Large intestine (tissue), 12 donors: Measurements from ENCODE around the gene ASIP. TPM values are rescaled to one million over a fixed set of nuclear protein-coding genes. Genes with fewer than 3 reads are reported as not detected.
"Not testable (repeated sequence)": the region's sequence is repeated elsewhere in the genome, so short reads cannot be mapped to it uniquely, and the experiment has no call there.

Source experiments
- DNase-seq, 2 donors: peaks; one replicate each; pipeline versions ENCODE4 v3.0.0 to v3.0.0-alpha.2; 2013
- H3K27ac ChIP-seq: one replicate; pipeline ENCODE4 v1.5.1; 2013; ENCODE audit warnings: low read length
- H3K27me3 ChIP-seq: 2 replicates; pipeline ENCODE4 v1.6.1; 2013; ENCODE audit warnings: low read length; ENCODE audit not compliant: control insufficient read depth, insufficient read depth
- H3K36me3 ChIP-seq: 2 replicates; pipeline ENCODE4 v1.6.1; 2013; ENCODE audit warnings: low read length; ENCODE audit not compliant: control insufficient read depth, insufficient read depth
- H3K4me1 ChIP-seq: one replicate; pipeline ENCODE4 v1.6.1; 2013; ENCODE audit warnings: low read length; ENCODE audit not compliant: control insufficient read depth, insufficient read depth
- H3K4me3 ChIP-seq: one replicate; pipeline ENCODE4 v1.5.1; 2013; ENCODE audit warnings: low read length
- H3K9me3 ChIP-seq: one replicate; pipeline ENCODE4 v1.6.1; 2013; ENCODE audit warnings: mild to moderate bottlenecking, low read depth, low read length, moderate library complexity; ENCODE audit not compliant: control insufficient read depth
- WGBS: methylation state at CpG from one replicate; pipeline ENCODE4 v1.1.5; 2013; ENCODE audit warnings: low lambda C conversion rate; ENCODE audit not compliant: insufficient coverage; 5-methylcytosine and 5-hydroxymethylcytosine counted together
- long read RNA-seq, 11 donors: transcript quantifications; one replicate each; lab custom pipeline, GENCODE V29; 2026
- polyA plus RNA-seq: library from polyadenylated mRNA; unstranded; fragments of 120-200 nt; gene quantifications from one replicate; pipeline ENCODE4 v1.2.1, GENCODE V29; 2013

The ASIP gene, protein sequence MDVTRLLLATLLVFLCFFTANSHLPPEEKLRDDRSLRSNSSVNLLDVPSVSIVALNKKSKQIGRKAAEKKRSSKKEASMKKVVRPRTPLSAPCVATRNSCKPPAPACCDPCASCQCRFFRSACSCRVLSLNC
- 0.27 TPM for polyA plus RNA-seq
- long read RNA-seq, donor 1, result 0 reads
- long read RNA-seq, donor 2, partial matches to known transcripts, result 127 of 135 reads
- long read RNA-seq, donor 2, other reads (novel, unspliced or antisense), result 8 of 135 reads
- long read RNA-seq, donor 3, result 0 reads
- long read RNA-seq, donor 4, result 0 reads
- long read RNA-seq, donor 5, result 0 reads
- long read RNA-seq, donor 6, partial matches to known transcripts, result 27 of 92 reads
- long read RNA-seq, donor 6, other reads (novel, unspliced or antisense), result 65 of 92 reads
- long read RNA-seq, donor 7, result 0 reads
- long read RNA-seq, donor 8, result 0 reads
- long read RNA-seq, donor 9, partial matches to known transcripts, result 107 of 116 reads
- long read RNA-seq, donor 9, other reads (novel, unspliced or antisense), result 9 of 116 reads
- long read RNA-seq, donor 10, result 0 reads
- long read RNA-seq, donor 11, partial matches to known transcripts, result 61 of 61 reads
- long read RNA-seq, donor 11, other reads (novel, unspliced or antisense), result 0 of 61 reads

DNA sequence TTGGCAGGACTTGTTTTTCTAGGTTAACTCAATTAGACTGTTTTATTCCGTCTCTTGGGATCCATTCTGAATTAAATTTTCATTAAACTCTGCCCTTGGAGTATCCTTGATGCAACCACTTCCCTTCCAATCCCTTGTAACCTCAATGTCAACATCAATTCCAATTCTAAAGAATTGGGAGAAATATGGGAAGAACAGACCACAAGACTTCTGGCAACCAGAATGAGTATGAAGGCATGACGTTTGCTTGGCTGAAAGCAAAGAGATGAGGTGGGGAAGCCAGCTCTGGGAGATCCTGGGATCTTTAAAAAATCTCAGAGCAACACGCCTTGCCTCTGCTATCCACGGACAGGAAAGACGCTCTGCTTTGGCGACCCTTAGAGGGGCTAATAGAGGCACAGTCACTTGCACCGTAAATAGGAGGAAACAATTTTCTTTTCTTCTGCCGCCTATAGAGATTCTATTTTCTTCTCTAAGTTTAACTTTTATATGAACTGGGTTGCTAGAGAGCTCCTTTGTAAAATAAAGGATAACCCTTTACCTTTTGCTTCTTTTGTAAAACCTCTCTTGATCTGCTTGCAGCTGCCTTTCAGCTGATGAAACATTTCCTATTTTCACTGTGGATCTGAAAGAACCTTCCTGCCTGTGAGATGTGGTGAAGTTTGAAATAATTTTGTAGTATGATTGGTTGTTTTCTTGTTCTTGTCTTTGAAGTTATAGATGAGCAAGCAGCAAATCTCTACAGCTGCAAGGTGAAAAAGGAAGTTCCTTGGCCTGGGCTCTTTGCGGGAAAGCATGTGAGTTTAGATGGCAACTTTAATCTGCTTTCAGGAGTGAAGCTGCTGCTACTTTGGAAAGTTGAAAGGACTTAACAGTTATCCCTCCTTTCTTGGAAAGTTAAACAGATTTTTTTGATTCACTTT lies at the start of gene ASIP:
Gene ASIP, plus strand, starts transcription at position 731 of the 923 bp plus-strand sequence. CDS start 18,952 bp downstream, outside the sequence.
- Histone ChIP-seq H3K4me3 (no peak within 1 kb of the TSS), H3K27me3 (no peaks in the 10 kb centered on the region), H3K36me3 (no peaks in the 10 kb centered on the region), H3K27ac (no peak within 1 kb of the TSS), H3K9me3 (peaks cover 7% of the 10 kb centered on the region), H3K4me1 (no peaks in the 10 kb centered on the region)
- DNase-seq, result no peak
- WGBS, result 83% methylated on average over 1 of the region's 9 CpGs

DNA sequence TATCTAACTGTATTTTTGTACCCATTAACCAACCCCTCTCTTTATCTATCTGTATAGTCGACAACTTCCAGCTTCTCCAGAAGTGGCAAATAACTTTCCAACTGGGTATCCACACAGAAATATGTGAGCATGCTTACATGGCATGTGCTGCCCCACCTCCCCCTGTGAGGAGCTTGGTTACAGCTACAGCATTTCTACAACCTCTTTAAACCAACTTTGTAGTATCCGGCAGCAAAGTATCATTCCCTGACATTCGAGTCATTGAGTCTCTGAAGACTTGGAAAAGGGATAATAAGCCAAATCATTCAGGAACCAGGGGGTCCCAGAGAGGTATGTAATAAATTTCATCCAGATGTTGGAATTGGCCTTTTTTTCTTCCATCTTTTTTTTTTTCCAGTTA lies 48.2 kb upstream of the ASIP start:
- 80% methylated on average over 1 of the region's 3 CpGs for WGBS
- H3K36me3 ChIP-seq, result no peaks in the 10 kb centered on the region
- H3K27ac ChIP-seq, result no peak overlapping the region
- no peaks in the 10 kb centered on the region for H3K4me1 ChIP-seq
- DNase-seq, result no peak
- H3K4me3 ChIP-seq, result no peak overlapping the region
- H3K27me3 ChIP-seq, result no peaks in the 10 kb centered on the region
- H3K9me3 ChIP-seq, result no peaks in the 10 kb centered on the region

DNA sequence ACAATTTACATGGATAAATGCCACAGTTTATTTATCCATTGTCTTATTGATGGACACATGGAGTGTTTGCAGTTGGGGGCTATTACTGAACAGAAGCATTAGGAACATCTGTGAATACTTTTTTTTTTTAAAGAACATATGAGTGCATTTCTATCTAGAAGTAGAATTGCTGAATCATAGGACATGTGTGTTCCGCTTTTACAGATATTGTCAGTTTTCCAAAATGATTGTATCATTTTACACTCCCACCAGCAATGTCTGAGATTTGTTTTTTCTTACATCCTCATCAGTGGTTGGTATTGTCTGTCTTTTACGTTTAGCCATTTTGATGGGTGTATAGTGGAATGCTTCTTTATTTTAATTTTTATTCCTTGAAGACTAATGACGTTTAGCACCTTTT lies 42.0 kb upstream of the ASIP start:
- no peak for DNase-seq
- Histone ChIP-seq H3K9me3 (no peaks in the 10 kb centered on the region), H3K27me3 (no peaks in the 10 kb centered on the region), H3K4me1 (no peaks in the 10 kb centered on the region), H3K36me3 (no peaks in the 10 kb centered on the region), H3K4me3 (no peak overlapping the region), H3K27ac (no peak overlapping the region)
- 87% methylated on average over 3 of the region's 3 CpGs for WGBS

DNA sequence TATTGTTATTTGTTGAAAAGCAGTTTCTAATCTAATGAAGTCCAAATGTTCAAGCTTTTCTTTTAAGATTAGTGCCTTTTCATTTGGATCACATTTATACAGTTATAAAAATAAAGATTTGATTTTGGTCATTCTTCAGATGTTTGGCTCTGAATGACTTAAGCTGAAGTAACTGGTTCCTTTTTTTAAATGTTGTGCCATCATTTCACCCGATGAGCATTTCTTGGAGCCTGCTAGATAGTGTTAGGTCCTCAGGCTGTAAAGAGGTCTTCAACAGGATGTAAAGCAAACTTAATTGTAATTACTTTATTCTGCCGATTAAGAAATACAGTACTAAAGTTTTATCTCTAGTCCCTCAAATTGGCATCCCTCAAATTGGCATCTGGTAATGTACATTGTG lies 41.2 kb upstream of the ASIP start:
- H3K36me3 ChIP-seq, result no peaks in the 10 kb centered on the region
- no peaks in the 10 kb centered on the region for H3K27me3 ChIP-seq
- no CpG with 5 or more reads among the region's 2 CpGs for WGBS
- H3K27ac ChIP-seq, result no peak overlapping the region
- H3K9me3 ChIP-seq, result no peaks in the 10 kb centered on the region
- H3K4me3 ChIP-seq, result no peak overlapping the region
- H3K4me1 ChIP-seq, result no peaks in the 10 kb centered on the region
- DNase-seq, result no peak

DNA sequence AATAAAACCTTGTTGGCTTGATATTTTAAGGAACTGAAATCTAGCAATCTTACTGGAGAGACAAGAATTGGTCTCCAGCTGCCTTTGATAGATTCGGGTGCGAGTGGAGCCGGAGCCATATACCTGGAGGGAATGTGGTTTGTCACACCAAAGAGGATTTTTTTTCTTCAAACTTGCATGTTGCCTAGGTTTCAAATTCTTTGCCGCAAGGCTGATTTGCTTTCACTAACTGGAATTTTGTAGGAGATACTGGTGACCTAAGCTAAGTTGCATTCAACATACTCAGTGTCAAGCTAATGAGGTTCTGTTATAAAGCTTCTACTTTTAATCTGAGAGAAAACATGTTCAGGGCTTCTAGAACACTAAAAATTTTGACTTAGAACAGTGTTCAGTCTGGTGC lies 39.7 kb upstream of the ASIP start:
- Histone ChIP-seq H3K27me3 (no peaks in the 10 kb centered on the region), H3K36me3 (no peaks in the 10 kb centered on the region), H3K4me1 (no peaks in the 10 kb centered on the region), H3K4me3 (no peak overlapping the region), H3K27ac (no peak overlapping the region), H3K9me3 (no peaks in the 10 kb centered on the region)
- DNase-seq, result no peak
- WGBS, result no CpG with 5 or more reads among the region's 4 CpGs

DNA sequence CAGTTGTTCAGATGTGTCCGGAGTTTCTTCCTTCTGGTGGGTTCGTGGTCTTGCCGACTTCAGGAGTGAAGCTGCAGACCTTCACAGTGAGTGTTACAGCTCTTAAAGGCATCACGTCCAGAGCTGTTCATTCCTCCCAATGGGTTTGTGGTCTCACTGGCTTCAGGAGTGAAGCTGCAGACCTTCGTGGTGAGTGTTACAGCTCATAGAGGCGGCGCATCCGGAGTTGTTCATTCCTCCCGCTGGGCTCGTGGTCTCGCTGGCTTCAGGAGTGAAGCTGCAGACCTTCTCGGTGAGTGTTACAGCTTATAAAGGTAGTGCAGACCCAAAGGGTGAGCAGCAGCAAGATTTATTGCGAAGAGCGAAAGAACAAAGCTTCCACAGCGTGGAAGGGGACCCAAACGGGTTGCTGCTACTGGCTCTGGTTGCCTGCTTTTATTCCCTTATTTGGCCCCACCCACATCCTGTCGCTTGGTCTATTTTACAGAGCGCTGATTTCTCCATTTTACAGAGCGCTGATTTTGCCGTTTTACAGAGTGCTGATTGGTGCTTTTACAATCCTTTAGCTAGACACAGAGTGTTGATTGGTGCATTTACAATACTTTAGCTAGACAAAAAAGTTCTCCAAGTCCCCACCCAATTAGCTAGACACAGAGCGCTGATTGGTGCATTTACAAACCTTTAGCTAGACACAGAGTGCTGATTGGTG lies 35.9 kb upstream of the ASIP start:
- H3K27ac ChIP-seq, H3K27me3 ChIP-seq, DNase-seq, H3K9me3 ChIP-seq, H3K36me3 ChIP-seq, H3K4me1 ChIP-seq, H3K4me3 ChIP-seq: not testable (repeated sequence)
- 100% methylated on average over 4 of the region's 21 CpGs for WGBS

DNA sequence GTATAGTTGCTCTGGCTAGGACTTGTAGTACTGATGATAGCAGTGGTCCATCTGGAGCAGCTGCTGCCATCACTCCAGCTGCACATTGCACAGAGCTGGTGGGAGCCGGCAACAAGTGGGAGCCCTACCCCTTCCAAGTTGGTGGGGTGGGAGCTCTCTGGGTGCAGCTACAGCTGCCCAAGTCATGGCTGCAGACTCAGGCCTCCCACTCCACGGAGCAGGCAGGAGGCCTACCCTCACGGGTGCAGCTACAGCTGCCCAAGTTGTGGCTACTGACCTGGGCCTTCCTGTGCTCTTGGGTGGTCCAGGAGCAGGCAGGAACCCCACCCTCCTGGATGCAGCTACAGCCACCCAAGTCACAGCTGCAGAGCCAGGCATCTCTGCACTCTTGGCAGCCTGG lies 32.1 kb upstream of the ASIP start:
- DNase-seq, result no peak
- no peak overlapping the region for H3K27ac ChIP-seq
- no peaks in the 10 kb centered on the region for H3K4me1 ChIP-seq
- no peak overlapping the region for H3K4me3 ChIP-seq
- WGBS, result no CpG with 5 or more reads among the region's 3 CpGs
- no peaks in the 10 kb centered on the region for H3K27me3 ChIP-seq
- H3K36me3 ChIP-seq, result no peaks in the 10 kb centered on the region
- peaks cover 5% of the 10 kb centered on the region for H3K9me3 ChIP-seq

DNA sequence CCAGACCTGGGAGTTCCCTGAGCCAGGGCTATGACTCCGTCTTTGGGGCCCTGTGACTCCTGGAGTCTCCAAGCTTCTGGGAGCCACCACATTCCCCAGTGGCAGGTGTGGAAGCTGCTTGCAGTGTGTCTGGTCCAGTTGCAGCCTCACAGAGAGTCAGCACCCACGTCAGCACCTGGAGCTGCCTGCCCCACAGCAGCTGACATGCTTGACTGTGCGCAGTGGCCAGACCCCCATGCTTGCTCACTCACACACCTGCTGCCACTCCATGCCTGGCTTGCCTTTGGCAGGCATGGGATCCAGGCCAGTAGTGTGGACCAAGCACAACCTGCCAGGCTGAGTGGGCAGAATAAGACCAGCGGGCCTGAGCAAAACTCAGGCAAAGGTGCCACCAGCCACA lies 31.0 kb upstream of the ASIP start:
- Histone ChIP-seq H3K36me3 (no peaks in the 10 kb centered on the region), H3K9me3 (peaks cover 5% of the 10 kb centered on the region), H3K4me1 (no peaks in the 10 kb centered on the region), H3K27me3 (no peaks in the 10 kb centered on the region), H3K4me3 (no peak overlapping the region), H3K27ac (no peak overlapping the region)
- WGBS, result no CpG with 5 or more reads among the region's 4 CpGs
- no peak for DNase-seq

DNA sequence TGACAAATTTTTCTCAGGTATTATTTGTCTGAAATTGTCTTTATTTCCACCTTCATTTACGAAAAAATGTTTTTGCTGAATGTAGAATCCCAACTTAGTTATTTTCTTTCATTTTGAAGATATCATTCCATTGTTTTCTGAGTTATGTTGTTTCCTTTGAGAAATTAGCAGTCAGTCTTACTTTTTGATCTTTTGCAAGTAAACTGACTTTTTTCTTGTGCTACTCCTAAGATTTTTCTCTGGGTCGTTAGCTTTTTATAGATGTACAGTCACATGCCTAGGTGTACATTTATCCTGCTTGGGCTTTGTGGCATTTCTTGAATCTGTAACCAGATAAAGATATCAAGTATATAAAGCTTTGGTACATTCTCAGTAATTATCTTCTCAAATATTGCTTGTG lies 29.6 kb upstream of the ASIP start:
- Histone ChIP-seq H3K36me3 (no peaks in the 10 kb centered on the region), H3K27ac (no peak overlapping the region), H3K27me3 (no peaks in the 10 kb centered on the region), H3K4me1 (no peaks in the 10 kb centered on the region), H3K4me3 (no peak overlapping the region), H3K9me3 (peaks cover 5% of the 10 kb centered on the region)
- 75% methylated on average over 1 of the region's 2 CpGs for WGBS
- no peak for DNase-seq

DNA sequence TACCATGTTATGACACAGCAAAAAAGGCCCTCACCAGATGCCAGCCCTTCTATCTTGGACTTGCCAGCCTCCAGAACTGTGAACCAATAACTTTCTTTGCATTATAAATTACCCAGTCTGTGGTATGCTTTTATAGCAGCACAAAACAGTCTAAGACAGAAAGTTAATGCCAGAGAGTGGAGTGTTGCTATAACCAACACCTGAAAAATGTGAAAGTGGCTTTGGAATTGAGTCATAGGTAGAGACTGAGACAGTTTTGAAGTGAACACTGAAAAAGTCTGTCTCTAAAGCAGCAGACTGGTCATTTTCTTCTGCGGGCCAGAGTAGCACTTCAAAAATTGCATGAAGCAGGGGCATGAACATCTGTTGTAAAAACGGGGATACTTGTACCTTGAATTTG lies 28.0 kb upstream of the ASIP start:
- Histone ChIP-seq H3K27ac (no peak overlapping the region), H3K9me3 (peaks cover 5% of the 10 kb centered on the region)
- WGBS, result 83% methylated on average over 1 of the region's 2 CpGs

More for the DNA sequence above, 28.0 kb upstream of the ASIP start:
- H3K4me1 ChIP-seq, result no peaks in the 10 kb centered on the region
- H3K36me3 ChIP-seq, result no peaks in the 10 kb centered on the region
- no peak for DNase-seq
- H3K4me3 ChIP-seq, result no peak overlapping the region
- H3K27me3 ChIP-seq, result no peaks in the 10 kb centered on the region
